Neural progenitor cell (in vitro differentiated cells): Measurements from ENCODE around the gene ARL16.

ENCODE experiments used
- CTCF ChIP-seq: fragments of 200-600 bp; sonication (generic); IDR thresholded peaks from 2 replicates; pipeline ENCODE4 v1.5.1; 2017; ENCODE audit warnings: antibody characterized with exemption, mild to moderate bottlenecking
- EZH2phosphoT487 ChIP-seq: fragments of 200-600 bp; sonication (generic); IDR thresholded peaks from 2 replicates; pipeline ENCODE4 v1.6.1; 2017; ENCODE audit warnings: antibody characterized with exemption

GRCh38 chr17:81708739-81709185, 25.2 kb upstream of the ARL16 start:
- no peak for TF ChIP-seq CTCF
- TF ChIP-seq EZH2phosphoT487: no peak
